H1 (cell line): ENCODE results near the gene FAT1.

Experiments used
- NANOG ChIP-seq: IDR thresholded peaks from 2 replicates; pipeline ENCODE4 v1.6.1; 2011; ENCODE audit warnings: low read length, low read depth, mild to moderate bottlenecking, inconsistent platforms; ENCODE audit not compliant: insufficient read depth, poor library complexity, severe bottlenecking
- POLR2A ChIP-seq, 2 experiments: IDR thresholded peaks; 1 replicate in 1 of 2; 2 replicates in 1 of 2; pipeline ENCODE4 v1.6.1; 2011; ENCODE audit warnings: low read depth in 2 of 2, low read length in 2 of 2, mild to moderate bottlenecking in 2 of 2; ENCODE audit errors: control extremely low read depth in 1 of 2
- RFX5 ChIP-seq: IDR thresholded peaks from 2 replicates; pipeline ENCODE4 v1.6.1; 2011; ENCODE audit warnings: low read depth, low read length, improper control_type of control experiment, borderline replicate concordance
- RNF2 ChIP-seq: fragments of 200-900, 300-1000 bp; sonication (generic); IDR thresholded peaks from 2 replicates; pipeline ENCODE4 v1.7.1; 2016; ENCODE audit warnings: borderline replicate concordance, low read depth, mild to moderate bottlenecking, antibody characterized with exemption, low read length; ENCODE audit not compliant: poor library complexity, severe bottlenecking; ENCODE audit errors: missing control alignments
- SIX5 ChIP-seq: IDR thresholded peaks from 2 replicates; pipeline ENCODE4 v1.6.1; 2011; ENCODE audit warnings: mild to moderate bottlenecking, low read depth, low read length
- YY1 ChIP-seq: IDR thresholded peaks from 2 replicates; pipeline ENCODE4 v1.6.1; 2011; ENCODE audit warnings: low read depth, mild to moderate bottlenecking, low read length
- TF ChIP-seq, protein P1 (sequence below): IDR thresholded peaks from 2 replicates; pipeline ENCODE4 v1.6.1; 2012; ENCODE audit warnings: inconsistent platforms
- TF ChIP-seq, protein P2 (sequence below), 3 experiments: IDR thresholded peaks; 1 replicate in 2 of 3; 2 replicates in 1 of 3; pipeline versions ENCODE4 v1.5.1 to v1.6.1; 2011; ENCODE audit warnings: low read length in 3 of 3, mild to moderate bottlenecking in 3 of 3, inconsistent platforms in 2 of 3, low read depth in 1 of 3, moderate library complexity in 1 of 3; ENCODE audit not compliant: insufficient read depth in 1 of 3; ENCODE audit errors: control extremely low read depth in 1 of 3
- TF ChIP-seq, protein P3 (sequence below): IDR thresholded peaks from 2 replicates; pipeline ENCODE4 v1.6.1; 2012; ENCODE audit warnings: inconsistent platforms

DNA sequence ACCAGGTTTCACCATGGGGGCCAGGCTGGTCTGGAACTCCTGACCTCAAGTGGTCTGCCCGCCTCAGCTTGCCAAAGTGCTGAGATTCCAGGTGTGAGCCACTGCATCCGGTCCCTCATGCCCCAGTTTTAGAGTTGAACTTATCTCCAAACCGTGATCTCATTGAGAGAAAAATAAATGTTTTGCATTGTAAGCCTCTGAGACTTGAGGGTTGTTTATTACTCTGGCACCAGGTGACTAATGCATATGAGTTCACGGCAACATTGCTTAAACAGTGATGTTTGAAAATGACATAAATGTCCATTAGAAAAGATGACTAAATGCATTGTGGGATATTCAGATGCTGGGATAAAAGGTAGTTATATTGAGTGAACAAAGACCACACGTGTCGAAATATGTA, 22.9 kb upstream of the FAT1 start:
- TF ChIP-seq RFX5: no peak
- TF ChIP-seq SIX5: no peak
- TF ChIP-seq, protein P1, sequence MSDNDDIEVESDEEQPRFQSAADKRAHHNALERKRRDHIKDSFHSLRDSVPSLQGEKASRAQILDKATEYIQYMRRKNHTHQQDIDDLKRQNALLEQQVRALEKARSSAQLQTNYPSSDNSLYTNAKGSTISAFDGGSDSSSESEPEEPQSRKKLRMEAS: no peak
- TF ChIP-seq, protein P2, sequence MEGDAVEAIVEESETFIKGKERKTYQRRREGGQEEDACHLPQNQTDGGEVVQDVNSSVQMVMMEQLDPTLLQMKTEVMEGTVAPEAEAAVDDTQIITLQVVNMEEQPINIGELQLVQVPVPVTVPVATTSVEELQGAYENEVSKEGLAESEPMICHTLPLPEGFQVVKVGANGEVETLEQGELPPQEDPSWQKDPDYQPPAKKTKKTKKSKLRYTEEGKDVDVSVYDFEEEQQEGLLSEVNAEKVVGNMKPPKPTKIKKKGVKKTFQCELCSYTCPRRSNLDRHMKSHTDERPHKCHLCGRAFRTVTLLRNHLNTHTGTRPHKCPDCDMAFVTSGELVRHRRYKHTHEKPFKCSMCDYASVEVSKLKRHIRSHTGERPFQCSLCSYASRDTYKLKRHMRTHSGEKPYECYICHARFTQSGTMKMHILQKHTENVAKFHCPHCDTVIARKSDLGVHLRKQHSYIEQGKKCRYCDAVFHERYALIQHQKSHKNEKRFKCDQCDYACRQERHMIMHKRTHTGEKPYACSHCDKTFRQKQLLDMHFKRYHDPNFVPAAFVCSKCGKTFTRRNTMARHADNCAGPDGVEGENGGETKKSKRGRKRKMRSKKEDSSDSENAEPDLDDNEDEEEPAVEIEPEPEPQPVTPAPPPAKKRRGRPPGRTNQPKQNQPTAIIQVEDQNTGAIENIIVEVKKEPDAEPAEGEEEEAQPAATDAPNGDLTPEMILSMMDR (IDR thresholded peaks at IDR 0.05; ENCODE audit: control extremely low read depth in 1 of 3, insufficient read depth in 1 of 3, low read depth in 1 of 3, low read length in 3 of 3): no peak
- TF ChIP-seq POLR2A (IDR thresholded peaks at IDR 0.05; ENCODE audit: control extremely low read depth in 1 of 2, low read depth in 2 of 2, low read length in 2 of 2): no peak
- no peak for TF ChIP-seq YY1
- no peak for TF ChIP-seq RNF2
- TF ChIP-seq, protein P3, sequence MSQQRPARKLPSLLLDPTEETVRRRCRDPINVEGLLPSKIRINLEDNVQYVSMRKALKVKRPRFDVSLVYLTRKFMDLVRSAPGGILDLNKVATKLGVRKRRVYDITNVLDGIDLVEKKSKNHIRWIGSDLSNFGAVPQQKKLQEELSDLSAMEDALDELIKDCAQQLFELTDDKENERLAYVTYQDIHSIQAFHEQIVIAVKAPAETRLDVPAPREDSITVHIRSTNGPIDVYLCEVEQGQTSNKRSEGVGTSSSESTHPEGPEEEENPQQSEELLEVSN: no peak
- no peak for TF ChIP-seq NANOG
